SK-N-SH treated with all-trans-retinoic acid at 6 μM for 48 hours (cell line): ENCODE results near the gene SRPK2.
"Not testable (repeated sequence)": the region's sequence is repeated elsewhere in the genome, so short reads cannot be mapped to it uniquely, and the experiment has no call there.

ENCODE experiments used
- ATAC-seq: fragments of 200-7000 bp; cut with Tn5 transposase; 3 replicates; pipeline ENCODE4 v1.9.1; 2020; ENCODE audit warnings: mild to moderate bottlenecking, moderate library complexity
- ARNTL ChIP-seq: fragments of 450-650 bp; formaldehyde crosslinking; IDR thresholded peaks from 2 replicates; pipeline ENCODE4 v1.5.0; 2020; ENCODE audit warnings: low read depth, mild to moderate bottlenecking, moderate library complexity, borderline replicate concordance
- CSDC2 ChIP-seq: fragments of 250-450 bp; sonication (Bioruptor Pico); IDR thresholded peaks from 2 replicates; pipeline ENCODE4 v1.5.0; 2020; ENCODE audit warnings: mild to moderate bottlenecking, moderate library complexity
- CSRNP3 ChIP-seq: fragments of 250-450 bp; sonication (Bioruptor Pico); IDR thresholded peaks from 2 replicates; pipeline ENCODE4 v1.5.1; 2021; ENCODE audit warnings: mild to moderate bottlenecking, moderate library complexity
- ESRRG ChIP-seq: fragments of 250-450 bp; sonication (Bioruptor Pico); IDR thresholded peaks from 2 replicates; pipeline ENCODE4 v1.6.1; 2021; ENCODE audit warnings: mild to moderate bottlenecking
- GLIS3 ChIP-seq: fragments of 250-450 bp; sonication (Bioruptor Pico); IDR thresholded peaks from 2 replicates; pipeline ENCODE4 v1.5.0; 2020; ENCODE audit warnings: mild to moderate bottlenecking, moderate library complexity
- ISL1 ChIP-seq: fragments of 250-450 bp; sonication (Bioruptor Pico); IDR thresholded peaks from 2 replicates; pipeline ENCODE4 v2.1.2; 2022; ENCODE audit warnings: mild to moderate bottlenecking, moderate library complexity
- OSR1 ChIP-seq: fragments of 250-450 bp; sonication (Bioruptor Pico); IDR thresholded peaks from 2 replicates; pipeline ENCODE4 v1.8.0; 2022; ENCODE audit warnings: moderate library complexity, mild to moderate bottlenecking, inconsistent platforms
- PATZ1 ChIP-seq: fragments of 250-450 bp; sonication (Bioruptor Pico); IDR thresholded peaks from 2 replicates; pipeline ENCODE4 v1.8.0; 2020; ENCODE audit warnings: mild to moderate bottlenecking, moderate library complexity, borderline replicate concordance
- POU6F1 ChIP-seq: fragments of 250-450 bp; sonication (Bioruptor Pico); IDR thresholded peaks from 2 replicates; pipeline ENCODE4 v1.8.0; 2021; ENCODE audit warnings: low read depth, mild to moderate bottlenecking, moderate library complexity, borderline replicate concordance
- PPARA ChIP-seq: fragments of 250-450 bp; sonication (Bioruptor Pico); IDR thresholded peaks from 2 replicates; pipeline ENCODE4 v1.5.0; 2020; ENCODE audit warnings: mild to moderate bottlenecking, borderline replicate concordance
- SNAI2 ChIP-seq: fragments of 250-450 bp; sonication (Bioruptor Pico); IDR thresholded peaks from 2 replicates; pipeline ENCODE4 v1.5.0; 2020; ENCODE audit warnings: mild to moderate bottlenecking, moderate library complexity
- TCF4 ChIP-seq: fragments of 250-450 bp; sonication (Bioruptor Pico); IDR thresholded peaks from 2 replicates; pipeline ENCODE4 v1.8.0; 2021; ENCODE audit warnings: mild to moderate bottlenecking, moderate library complexity, borderline replicate concordance
- TSHZ2 ChIP-seq: fragments of 250-450 bp; sonication (Bioruptor Pico); IDR thresholded peaks from 2 replicates; pipeline ENCODE4 v1.5.0; 2020; ENCODE audit warnings: mild to moderate bottlenecking, moderate library complexity
- ZFP3 ChIP-seq: fragments of 250-450 bp; sonication (Bioruptor Pico); IDR thresholded peaks from 2 replicates; pipeline ENCODE4 v1.5.0; 2020; ENCODE audit warnings: mild to moderate bottlenecking, moderate library complexity
- ZNF8 ChIP-seq: fragments of 450-650 bp; formaldehyde crosslinking; IDR thresholded peaks from 2 replicates; pipeline ENCODE4 v1.5.0; 2020; ENCODE audit warnings: mild to moderate bottlenecking, moderate library complexity

Gene SRPK2

GRCh38 chr7:105426606-105427146 is 38.0 kb upstream of the SRPK2 start (continued):
- TF ChIP-seq ESRRG (CRISPR knock-in tag) (no peak), OSR1 (no peak), PATZ1 (no peak), CSRNP3 (no peak), TCF4 (CRISPR knock-in tag) (no peak), ZFP3 (no peak), SNAI2 (CRISPR knock-in tag) (no peak), POU6F1 (no peak)

- ATAC-seq: no peak
- TF ChIP-seq ZNF8 (no peak), GLIS3 (CRISPR knock-in tag) (no peak), ISL1 (CRISPR knock-in tag) (no peak), ARNTL (no peak), PPARA (no peak), CSDC2 (no peak), PATZ1 (no peak), SNAI2 (CRISPR knock-in tag) (no peak), TSHZ2 (CRISPR knock-in tag) (no peak), OSR1 (no peak)
Observed at GRCh38 chr7:105423987-105424386, 35.3 kb upstream of the SRPK2 start.

- TF ChIP-seq CSDC2: no peak
- ATAC-seq: peak; percentile 60; the same call in 1 of the 3 replicates
Observed at GRCh38 chr7:105413887-105414437, 25.2 kb upstream of the SRPK2 start.

GRCh38 chr7:105410774-105411173 is 22.1 kb upstream of the SRPK2 start:
- not testable (repeated sequence) for ATAC-seq

GRCh38 chr7:105409775-105410174 is 21.1 kb upstream of the SRPK2 start:
- not testable (repeated sequence) for ATAC-seq
